RCC 7860 (cell line): Measurements from ENCODE around the gene PBOV1.
"Not testable (repeated sequence)": the region's sequence is repeated elsewhere in the genome, so short reads cannot be mapped to it uniquely, and the experiment has no call there.

ENCODE experiments used
- DNase-seq: peaks from one replicate; pipeline ENCODE4 v3.0.0-alpha.2; 2015; ENCODE audit warnings: low spot score
- FAIRE-seq: peaks from 2 replicates; lab custom pipeline; 2012; peaks lifted over from hg19 to GRCh38; lab: Jason Lieb, UNC

The PBOV1 gene

GRCh38 chr6:138239774-138240173 lies 21.5 kb upstream of the PBOV1 start:
- FAIRE-seq: no peak
- no peak for DNase-seq

GRCh38 chr6:138238368-138238767 lies 20.1 kb upstream of the PBOV1 start:
- DNase-seq: no peak
- no peak for FAIRE-seq

- DNase-seq: no peak
- FAIRE-seq: no peak
These were observed 19.2 kb upstream of the PBOV1 start for GRCh38 chr6:138237463-138237862.

DNA sequence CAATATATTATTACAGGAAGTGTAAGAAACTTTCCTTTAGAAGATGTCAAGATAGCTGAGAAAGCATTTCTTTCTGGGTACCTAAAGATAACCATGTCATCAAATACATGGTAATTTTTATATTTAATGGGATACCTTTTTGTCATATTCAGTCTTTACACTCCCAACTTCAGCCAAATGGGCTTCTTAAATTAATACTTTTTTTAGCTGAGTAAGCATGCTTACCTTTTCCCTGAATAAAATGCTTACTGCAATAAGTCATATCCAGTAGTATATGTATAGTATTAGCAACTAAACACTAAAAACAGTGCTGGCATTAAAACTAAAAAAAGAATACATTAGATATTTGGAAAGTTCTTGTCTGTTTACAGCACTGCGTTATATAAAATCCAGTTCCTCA lies 17.4 kb upstream of the PBOV1 start:
- no peak for DNase-seq
- FAIRE-seq: no peak

GRCh38 chr6:138235205-138235604 lies 16.9 kb upstream of the PBOV1 start:
- FAIRE-seq (no peak), DNase-seq (no peak)

DNA sequence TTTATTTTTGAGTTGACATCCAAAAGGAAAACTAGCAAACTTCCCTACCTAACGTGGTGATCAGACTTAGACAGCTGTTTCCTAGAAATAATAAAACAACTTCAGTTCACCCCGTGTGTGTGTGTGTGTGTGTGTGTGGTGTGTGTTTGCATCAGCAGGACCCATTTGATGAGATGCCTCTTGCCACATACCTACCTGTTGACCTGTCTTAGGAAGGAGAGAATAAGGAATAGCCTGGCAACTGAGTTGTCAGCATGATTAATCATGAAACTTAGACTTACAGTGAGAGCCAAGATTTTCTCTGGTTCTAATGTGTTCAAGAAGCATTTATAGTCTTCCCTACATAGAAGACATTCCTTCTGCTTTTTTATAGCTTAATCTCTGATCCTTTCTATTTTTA lies 16.1 kb upstream of the PBOV1 start:
- DNase-seq: no peak
- no peak for FAIRE-seq

GRCh38 chr6:138231381-138231886 lies 13.1 kb upstream of the PBOV1 start:
- no peak for FAIRE-seq
- no peak for DNase-seq

- no peak for DNase-seq
- no peak for FAIRE-seq
These were observed 12.6 kb upstream of the PBOV1 start for GRCh38 chr6:138230759-138231380.

GRCh38 chr6:138230221-138230620 lies 11.9 kb upstream of the PBOV1 start:
- no peak for FAIRE-seq
- DNase-seq: no peak

- DNase-seq (no peak), FAIRE-seq (no peak)
These were observed 11.4 kb upstream of the PBOV1 start for GRCh38 chr6:138229663-138230179.

- FAIRE-seq (no peak), DNase-seq (no peak)
These were observed 10.8 kb upstream of the PBOV1 start for GRCh38 chr6:138229072-138229471.

DNA sequence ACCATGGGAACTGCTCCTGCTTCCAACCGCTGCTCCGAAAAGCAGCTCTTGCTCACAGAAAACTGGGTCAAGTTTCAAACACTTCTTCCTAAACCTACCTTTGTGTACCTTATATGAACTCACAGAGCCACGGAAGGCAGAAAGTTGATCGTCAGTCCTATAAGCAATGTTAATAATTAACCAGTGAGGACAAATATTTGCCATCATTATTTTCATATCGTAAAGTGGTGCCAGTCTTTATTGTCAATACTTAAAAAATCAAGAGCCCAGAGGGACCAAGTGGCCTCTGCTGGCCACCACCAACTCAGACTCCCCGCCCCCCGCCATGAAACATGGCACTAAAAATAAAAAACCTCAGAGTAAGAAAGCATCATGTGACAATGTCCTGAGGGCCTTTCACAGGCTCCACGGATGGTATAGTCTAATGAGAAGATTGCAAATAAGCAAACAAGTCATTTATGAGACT lies 9.1 kb upstream of the PBOV1 start:
- DNase-seq: no peak
- FAIRE-seq: no peak

DNA sequence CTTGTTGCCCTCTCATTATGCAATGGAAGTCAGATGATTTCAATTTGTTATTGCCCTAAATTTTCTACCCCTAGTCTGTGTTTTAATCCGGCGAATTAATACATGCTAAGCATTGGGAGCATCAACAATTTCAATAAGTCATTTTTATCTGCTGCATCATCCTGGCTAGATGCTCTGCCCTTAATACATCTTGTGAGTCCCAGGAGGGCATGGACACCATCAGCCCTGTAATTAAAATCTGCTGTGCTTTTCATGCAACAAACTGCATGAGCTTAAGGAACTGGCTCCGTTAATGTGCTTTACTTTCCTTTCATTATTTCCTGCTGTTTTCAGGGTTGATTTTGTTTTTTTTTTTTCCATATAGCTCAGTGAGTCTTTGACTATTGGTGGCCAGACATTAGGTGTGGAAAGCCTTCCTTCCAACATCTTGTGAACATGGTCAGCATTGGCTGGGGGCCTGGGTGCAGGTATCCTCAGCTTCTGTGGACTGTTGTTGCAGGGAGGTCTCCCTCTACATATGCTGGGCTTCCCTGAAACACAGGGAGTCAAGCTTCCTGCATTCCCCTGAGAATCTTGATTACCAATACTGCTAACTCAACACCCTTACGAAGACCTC lies 8.5 kb upstream of the PBOV1 start:
- FAIRE-seq (no peak), DNase-seq (no peak)

DNA sequence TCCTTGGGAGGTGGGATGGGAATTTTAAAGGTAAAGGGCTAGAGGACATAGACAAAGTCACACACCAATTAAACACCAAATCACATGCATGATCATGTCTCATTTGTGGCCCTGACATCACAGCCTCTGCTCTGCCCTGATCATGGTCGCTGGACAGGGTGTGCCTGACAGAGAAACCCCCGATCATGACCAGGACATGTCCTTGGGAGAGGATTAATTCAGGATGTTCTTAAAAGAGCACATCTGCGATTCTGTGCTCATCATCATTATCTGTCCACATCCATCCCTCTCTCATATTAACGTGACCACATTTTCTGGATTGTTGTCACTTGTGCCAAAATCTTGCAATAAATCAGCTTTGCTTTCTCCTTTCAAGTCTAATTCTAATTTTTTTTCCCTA lies 7.7 kb upstream of the PBOV1 start:
- FAIRE-seq (no peak), DNase-seq (no peak)

DNA sequence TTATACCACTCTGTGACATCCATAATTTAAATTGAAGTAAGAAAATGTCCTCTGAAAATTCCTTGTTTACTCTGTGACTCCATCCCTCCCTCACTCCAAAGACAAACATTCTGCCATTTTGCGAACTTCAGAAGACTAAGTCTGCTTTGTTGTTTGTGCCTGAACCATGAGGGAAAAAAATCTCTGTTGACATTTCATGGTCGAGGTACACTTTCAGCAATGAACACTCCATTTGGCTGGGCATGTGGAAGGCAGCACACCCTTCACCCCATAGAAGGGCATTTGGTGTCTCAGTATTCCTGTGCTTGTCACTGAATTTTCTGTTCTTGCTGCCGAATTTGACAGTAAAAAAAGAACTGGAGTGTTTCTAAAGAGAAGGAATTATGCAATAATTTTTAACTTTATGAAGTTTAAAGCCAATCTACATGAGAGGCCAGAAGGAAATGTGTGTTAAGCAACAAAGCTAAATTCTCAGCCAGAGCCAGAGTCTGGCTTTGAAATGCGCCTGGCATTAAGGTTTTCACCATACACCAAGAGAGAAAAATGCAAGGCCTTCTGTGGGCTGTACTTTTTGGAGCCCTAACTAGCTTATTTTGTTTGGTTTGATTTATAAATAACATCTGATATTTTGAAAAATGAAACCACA lies 4.7 kb upstream of the PBOV1 start:
- DNase-seq (no peak), FAIRE-seq (no peak)

DNA sequence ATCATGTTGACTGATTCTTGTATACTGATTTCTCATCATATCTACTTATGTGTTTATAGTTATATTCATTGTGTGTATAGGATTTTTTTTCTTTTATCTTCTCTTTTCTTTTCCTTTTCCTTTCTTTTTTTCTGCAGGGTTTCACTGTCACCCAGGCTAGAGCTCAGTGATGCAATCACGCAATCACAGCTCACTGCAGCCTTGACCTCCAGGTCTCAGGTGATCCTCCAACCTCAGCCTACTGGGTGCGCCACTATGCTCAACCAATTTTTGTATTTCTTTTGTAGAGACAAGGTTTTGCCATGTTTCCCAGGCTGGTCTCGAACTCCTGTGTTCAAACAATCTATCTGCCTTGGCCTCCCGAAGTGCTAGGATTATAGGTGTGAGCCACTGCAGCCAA lies 1.6 kb upstream of the PBOV1 start:
- DNase-seq (no peak), FAIRE-seq (no peak)

- FAIRE-seq (no peak), DNase-seq (no peak)
These were observed 1.1 kb upstream of the PBOV1 start for GRCh38 chr6:138219398-138219797.

DNA sequence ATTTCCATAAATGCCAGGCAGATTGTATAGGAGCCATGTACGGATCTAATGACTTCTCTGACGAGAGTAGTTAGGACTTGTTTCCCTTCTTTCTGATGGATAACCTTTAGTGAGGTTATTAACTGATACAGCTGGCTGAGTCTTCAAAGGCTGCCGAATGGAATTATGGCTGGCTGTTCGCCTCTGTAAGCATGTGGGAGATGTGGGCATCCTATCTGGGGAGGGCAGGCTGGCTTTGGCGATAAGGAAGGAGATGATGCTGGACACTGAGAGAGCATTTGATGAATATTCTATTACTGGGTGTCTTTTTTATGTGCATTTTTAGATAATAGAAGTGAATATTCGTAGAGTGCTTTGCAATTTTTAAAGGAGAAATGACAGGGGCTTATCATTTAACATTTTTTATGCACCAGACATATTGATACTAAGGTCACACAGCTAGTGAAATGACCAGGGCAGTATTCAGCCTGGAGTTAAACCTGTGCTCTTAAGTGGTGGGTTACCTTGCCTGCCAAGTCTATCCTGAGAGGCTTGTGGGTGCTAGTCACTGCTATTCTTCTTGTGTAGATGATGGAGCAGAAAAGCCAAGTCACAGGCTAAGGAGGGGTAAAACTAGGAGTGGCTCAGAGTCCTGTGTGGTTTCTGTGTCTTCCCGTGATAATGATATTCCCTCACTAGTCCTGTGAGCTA lies 3.1 kb downstream of the PBOV1 start:
- FAIRE-seq: no peak
- no peak for DNase-seq

DNA sequence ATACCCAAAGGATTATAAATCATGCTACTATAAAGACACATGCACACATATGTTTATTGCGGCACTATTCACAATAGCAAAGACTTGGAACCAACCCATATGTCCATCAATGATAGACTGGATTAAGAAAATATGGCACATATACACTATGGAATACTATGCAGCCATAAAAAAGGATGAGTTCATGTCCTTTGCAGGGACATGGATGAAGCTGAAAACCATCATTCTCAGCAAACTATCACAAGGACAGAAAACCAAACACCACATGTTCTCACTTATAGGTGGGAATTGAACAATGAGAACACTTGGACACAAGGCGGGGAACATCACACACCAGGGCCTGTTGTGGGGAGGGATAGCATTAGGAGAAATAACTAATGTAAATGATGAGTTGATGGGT lies 5.8 kb downstream of the PBOV1 start:
- not testable (repeated sequence) for FAIRE-seq, DNase-seq

GRCh38 chr6:138211601-138212000 lies 6.7 kb downstream of the PBOV1 start:
- no peak for DNase-seq
- FAIRE-seq: no peak

GRCh38 chr6:138211048-138211581 lies 7.2 kb downstream of the PBOV1 start:
- FAIRE-seq (no peak), DNase-seq (no peak)
